HG03097 (cell line): Measurements from ENCODE around the gene ADAM12.
"Not testable (repeated sequence)": the region's sequence is repeated elsewhere in the genome, so short reads cannot be mapped to it uniquely, and the experiment has no call there.

Experiments used
- ATAC-seq: cut with Tn5 transposase; IDR thresholded peaks from one replicate; pipeline ENCODE4 v1.9.1; 2021; ENCODE audit not compliant: unreplicated experiment, low FRiP score

The ADAM12 gene

DNA sequence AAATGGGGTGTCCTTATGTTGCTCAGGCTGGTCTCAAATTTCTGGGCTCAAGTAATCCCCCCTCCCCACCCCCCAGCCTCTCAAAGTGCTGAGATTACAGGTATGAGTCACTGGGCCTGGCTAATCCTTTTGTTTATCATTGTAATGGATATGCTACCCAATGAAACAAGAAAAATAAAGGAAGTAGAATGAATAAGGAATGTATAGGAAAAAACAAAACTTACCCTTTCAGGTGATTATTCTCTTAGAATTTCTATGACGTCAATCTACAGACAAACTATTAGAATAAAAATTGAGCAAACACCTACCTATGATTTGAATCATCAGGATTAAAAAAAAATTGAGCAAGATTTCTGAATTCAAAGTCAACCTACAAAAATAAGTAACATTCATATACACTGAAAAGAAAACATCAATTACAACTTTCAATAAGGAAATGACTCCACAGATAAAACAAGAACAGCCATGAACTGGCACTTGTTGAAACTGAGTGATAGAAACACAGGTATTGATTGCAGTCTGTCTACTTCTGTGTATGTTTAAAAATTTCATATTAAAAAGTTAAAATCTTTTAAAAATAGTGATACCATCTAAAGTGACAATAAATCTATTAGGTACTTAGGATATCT lies 12.2 kb downstream of the ADAM12 start:
- no peak for ATAC-seq

DNA sequence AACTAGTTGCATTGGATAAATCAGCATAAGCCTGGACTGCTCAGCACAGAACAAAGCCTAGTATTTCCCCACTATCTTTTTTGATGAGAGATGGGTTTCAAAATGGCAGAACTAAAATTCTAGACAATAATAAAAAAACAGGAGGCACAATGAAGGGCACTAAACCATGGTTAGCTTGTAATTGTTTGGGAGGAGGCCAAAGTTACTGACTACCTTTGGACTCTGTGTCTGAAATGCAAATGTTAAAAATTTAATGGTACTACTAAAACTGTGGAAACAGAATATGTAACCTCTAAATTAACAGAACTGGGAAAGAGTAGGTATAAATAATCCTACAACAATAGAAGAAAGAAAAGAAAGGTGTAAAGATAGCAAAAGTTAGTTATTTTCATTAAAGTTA lies 13.0 kb downstream of the ADAM12 start:
- ATAC-seq, result no peak

DNA sequence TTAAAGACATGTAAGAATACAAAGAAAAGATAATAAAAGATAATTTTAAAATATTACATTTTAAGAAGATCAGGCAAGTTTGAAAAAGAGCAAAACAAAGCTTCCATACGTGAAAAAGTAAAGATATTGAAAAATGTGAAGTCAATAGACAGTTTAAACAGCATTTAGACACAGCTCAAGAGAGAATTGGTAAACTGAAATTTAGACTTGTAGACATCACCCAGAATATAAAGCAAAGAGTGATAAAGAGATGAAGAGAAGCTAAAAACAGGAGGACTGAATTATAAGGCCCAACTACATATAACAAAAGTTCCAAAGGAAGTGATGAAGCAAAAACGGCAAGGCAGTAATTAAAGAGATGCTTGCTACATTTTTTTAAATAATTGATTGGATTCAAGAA lies 13.8 kb downstream of the ADAM12 start:
- no peak for ATAC-seq

DNA sequence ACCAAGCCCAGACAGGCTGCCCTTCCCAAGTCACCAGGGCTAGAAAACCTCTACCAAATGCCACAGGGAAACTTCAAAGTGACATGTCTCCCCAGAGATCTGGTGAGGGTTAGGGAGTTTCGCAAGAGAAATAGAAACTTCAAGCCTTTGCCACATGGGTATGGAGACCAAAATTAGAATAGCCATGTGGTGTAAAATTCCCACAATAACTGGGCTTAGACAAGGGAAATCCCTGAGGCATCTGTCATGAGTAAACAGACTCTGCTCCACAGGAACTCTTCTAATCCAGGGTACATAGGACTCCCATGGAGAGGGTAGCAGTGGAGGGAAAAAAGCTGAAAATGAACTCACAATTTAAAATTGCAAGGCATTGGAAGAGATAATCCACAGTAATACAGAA lies 14.3 kb downstream of the ADAM12 start:
- ATAC-seq, result no peak

DNA sequence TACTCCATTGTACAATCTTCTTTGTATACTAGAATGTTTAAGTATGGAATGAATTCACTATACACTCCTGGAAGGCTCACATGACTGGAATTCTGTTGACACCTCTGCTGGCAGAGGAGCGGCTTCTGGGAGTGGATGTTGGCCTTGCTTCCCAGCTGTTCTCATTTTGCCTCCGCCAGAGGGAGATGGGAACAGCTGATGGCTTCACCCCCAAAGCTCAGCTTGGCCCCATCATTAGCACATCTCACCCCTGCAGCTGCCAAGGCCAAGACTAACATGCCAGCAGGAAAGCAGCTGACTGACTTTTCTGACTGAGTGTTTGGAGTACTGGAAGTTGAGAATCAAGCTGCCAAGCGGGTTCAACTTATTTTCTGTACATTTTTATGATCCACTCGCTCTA lies 15.1 kb downstream of the ADAM12 start:
- no peak for ATAC-seq

DNA sequence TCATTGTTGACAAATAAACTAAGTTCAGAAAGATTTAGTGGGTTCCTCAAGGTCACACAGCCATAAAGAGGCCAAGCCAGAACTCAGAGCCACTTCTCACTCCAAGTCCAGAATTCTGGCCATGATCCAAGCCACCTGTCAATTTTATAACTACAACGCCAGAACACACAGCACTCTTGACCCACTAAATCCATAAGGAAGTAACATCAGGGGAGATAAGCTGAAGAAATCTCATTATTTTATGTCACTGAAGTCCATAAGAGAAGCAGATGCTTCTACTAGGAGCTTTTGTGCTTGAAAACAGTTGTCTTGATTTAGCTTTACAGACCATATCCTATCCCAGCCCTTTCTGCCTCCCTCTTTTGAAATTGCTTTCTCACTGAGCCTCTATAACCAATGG lies 15.9 kb downstream of the ADAM12 start:
- ATAC-seq, result no peak

DNA sequence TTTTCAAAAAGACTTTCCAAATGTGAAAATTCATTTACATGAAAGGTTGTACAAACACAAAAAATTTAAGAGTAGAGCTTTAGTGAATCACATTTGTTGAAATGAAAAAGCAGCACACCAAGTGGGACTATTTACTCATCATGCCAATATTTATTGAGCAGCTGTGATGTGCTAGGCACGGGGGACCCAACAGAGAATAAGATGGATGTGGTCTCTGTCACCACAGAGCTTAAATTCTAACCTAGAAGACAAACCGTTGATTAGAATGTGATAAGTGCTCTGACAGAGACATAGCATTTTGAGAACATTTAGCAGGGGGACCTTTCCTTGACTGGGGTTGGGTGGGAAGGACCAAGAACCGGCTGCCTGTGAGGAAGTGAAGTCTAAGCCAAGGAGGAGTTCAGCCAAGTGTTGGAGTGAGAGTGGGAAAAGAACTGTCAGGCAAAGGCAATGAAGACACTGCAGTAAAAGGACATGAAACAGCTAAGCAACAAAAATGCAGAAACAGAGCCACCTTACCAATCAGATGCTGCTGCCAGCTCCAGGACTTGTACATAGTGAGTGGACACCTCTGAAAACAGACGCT lies 19.1 kb downstream of the ADAM12 start:
- no peak for ATAC-seq

DNA sequence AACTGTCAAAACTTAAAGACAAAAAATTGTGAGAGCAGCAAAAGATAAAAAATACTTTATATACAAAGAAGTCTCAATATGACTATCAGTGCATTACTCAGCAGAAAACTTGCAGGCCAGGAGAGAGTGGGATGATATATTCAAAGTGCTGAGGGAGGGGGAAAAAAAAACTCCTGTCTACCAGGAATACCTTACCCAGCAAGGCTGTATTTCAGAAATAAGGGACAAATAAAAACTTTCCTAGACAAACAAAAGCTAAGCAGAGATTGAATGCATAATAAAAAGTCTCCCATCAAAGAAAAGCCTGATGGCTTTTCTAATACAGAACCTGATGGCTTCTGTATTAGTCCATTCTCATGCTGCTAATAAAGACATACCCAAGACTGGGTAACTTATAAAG lies 31.1 kb downstream of the ADAM12 start:
- ATAC-seq, result no peak

DNA sequence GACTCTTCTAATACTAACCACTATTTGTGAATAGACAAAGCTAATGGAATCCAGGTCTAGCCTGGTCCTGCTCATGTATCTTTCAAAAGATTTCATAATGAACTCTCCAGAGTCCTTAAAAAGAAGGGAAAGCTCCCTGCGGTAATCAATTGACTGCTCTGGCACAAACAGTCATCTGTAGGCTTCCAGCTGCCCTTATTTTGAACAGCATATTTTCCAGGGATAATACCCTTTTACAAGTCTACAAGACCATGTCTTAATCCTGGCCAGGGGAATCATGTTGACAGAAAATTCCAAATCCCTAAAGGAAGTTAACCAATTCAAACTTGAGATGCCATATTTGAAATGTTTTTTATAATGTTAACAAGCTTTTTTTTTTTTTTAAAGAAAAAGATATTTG lies 34.6 kb downstream of the ADAM12 start:
- no peak for ATAC-seq

DNA sequence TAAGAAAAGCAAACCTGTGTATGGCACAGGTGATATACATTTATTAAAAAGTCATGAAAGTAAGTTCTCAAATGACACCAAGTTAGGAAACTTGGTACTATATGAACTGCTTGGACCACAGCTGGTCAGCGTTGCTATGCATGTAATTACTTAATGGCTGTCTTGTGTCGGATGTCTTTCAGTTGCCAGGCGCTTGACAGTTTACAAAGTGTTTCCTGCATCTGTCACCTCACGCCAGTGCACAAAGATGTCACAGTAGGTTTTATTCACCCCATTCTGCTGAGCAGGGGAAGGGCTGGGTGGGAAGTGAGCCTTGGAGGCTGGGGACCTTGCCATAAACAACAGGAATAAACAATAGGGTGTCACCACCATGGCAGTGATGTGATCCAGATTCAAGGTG lies 35.8 kb downstream of the ADAM12 start:
- no peak for ATAC-seq

DNA sequence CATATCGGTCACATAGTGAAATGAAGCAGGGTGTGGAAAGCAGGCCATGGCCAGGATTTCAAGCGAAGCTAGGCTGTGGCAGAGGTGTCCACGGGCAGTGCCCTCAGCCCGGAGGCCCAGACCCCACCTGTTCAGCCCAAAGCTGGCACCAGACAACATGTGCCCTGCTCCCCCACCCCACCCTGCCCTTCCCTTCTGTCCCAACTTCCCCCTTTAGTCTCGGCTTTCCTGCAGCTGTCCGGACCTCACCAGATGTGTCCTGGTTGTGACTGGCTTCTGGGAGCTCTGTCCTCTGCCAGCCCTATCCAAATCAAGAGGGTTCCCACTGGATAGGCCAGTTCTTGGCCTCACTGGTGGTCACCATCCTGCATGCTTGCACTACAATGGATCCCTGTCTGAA lies 37.3 kb downstream of the ADAM12 start:
- ATAC-seq, result no peak

DNA sequence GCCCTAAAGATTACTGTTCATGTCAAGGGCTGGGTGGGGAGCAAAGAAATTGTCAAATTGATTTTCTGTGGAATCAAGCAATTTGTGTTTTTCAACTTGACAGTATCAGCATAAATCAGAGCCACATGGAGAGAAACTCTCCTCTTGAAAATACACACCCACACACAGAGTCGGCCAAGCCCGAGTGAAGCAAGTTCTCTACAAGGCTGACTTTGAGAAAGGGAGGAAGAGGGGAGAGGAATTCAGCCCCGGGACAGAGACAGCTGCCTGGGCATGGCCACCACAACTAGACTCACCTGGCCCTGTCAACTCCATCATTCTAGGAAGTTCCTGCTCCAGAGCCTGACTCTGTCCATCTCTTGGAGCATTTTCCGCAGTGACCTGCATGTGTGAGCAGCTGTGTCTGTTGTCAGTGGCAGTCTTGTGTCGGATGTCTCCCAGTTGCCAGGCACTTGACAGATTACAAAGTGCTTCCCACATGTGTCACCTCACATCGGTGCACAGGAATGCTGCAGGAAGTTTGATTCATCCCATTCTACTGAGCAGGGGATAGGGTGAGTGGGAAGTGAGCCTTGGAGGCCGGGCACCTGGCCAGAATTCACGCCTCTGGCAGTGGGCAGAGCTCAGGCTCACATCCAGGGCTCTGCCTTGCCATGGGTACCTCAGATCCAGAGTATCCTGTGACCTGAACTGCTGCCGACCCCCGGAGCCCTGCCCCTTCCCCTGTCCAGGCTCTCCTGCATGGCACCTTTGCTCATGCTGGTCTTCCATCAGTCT lies 37.9 kb downstream of the ADAM12 start:
- ATAC-seq, result no peak

DNA sequence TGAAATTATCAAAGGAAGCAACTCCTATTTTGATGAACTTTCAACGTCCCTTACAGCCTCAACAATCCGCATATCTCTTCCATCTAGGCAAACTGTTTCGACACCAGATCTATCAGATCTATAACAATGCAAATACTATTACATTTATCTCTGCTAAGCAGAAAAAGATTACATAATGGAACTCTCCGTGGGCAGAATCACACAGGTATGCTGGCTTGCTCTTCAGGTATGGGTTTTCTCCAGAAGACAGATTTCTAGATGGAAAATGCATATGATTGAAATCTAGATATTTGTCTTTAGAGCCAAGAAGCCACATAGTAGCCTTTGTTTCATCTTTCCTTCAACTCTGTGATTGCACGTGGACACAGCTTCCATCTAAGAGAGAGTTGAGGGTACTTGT lies 38.6 kb downstream of the ADAM12 start:
- no peak for ATAC-seq

DNA sequence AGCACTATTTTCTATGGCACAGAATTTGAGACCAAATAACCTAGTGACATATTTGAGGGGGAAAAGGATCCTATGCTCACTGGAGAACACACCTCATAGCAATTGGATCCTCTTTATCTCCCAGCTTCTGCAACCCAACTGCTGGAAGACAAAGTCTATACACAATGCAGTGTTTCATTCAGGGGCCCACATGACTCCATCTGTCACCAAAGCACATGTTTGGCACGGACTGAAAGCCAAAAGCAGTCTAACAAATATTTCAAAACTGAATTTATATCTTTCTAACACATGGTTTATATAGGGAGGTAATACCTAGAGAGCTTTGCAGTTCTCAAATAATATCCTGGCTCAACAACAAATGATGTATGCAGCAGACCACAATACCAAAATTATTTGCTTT lies 39.2 kb downstream of the ADAM12 start:
- ATAC-seq, result no peak

DNA sequence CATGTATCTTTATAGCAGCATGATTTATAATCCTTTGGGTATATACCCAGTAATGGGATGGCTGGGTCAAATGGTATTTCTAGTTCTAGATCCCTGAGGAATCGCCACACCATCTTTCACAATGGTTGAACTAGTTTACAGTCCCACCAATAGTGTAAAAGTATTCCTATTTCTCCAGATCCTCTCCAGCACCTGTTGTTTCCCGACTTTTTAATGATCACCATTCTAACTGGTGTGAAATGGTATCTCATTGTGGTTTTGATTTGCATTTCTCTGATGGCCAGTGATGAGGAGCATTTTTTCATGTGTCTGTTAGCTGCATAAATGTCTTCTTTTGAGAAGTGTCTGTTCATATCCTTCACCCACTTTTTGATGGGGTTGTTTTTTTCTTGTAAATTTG lies 44.8 kb downstream of the ADAM12 start:
- not testable (repeated sequence) for ATAC-seq

DNA sequence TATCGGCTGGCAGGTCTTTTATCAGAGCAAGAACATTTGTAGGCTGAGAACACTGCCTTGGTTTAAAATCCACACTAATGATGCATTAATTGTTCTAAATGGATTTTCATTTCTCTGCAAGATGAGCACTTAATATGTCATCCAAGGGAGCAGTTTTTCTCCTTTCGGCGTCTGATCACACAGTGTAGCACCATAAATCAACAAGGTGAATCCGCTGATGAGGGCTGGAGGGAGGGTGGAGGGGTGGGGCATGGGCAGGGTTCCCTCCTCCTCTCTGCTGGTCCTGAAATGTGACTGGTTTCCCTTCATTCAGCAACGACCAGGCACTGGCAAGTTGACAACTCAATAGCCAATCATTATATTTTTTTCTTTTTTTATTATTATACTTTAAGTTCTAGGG lies 45.6 kb downstream of the ADAM12 start:
- no peak for ATAC-seq

DNA sequence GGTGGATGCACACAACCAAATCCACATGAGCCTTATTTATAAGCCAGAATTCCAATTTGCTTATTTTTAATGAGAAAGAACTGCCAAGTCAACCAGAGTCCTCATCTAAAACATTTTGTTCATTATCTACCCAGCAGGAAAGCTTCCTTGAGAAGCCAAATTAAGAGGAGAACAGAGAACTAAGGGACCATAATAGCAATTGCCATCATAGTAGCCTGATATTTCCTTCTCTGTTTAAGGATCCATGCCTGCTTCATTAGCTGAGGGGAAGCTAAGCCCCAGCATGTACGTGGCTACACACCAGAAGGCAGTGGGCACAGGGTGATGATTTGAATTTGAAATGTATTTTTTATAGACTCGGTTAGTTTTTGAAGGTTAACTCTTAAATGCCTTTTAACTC lies 46.8 kb downstream of the ADAM12 start:
- ATAC-seq, result no peak

DNA sequence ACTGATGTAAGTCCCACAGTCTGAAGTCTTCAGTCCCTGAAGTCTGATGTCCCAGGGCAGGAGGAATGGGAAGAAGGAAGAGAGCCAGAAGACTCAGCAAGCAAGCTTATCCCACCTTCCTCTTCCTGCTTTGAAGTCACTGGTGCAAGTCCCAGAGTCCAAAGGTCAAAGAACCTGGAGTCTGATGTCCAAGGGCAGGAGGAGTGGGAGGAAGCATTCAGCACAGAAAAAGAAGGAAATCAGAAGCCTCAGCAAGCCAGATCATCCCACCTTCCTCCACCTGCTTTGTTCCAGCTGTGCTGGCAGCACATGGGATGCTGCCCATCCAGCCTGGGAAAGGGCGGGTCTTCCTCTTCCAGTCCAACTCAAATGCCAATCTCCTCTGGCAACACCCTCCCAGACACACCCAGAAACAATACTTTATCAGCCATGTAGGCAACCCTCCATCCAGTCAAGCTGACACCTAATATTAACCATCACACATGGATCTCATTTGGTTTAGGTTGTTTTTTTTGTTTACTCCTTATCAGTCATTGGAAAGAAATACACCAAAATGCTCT lies 50.9 kb downstream of the ADAM12 start:
- ATAC-seq, result no peak

DNA sequence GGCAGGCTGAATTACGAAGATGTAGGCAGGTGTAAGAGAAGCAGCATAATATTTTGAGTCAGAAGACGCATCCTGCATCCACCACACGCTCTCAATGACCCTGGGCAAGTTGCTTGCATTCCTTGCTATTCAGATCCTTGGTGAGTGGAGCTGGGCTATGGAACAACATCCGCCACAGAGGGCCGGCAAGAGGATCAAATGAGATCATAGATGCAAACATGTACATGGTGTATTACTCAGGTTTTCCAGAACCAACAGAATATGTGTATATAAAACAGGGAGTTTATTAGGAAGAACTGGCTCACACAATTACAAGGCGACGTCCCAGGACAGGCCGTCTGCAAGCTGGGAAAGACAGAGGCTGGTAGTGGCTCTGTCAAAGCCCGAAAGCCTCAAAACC lies 51.5 kb downstream of the ADAM12 start:
- no peak for ATAC-seq

DNA sequence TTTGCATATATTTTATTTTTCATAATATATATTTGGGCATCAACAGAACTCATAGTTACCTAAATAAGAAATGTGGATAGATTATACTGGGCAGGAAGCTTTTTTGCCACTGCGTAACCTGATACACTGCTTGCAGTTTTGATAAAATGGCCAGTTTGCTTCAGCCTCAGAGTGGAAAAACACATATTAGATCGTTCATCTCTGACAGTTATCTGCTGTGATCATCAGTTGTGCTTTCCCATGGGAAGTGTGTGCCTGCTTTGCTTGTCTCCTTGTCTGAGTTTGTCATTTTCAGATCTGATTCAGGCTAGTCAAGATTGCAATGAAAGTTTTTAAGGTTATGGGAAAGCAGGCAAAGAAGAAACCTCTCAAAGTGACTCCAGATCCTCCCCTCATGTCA lies 54.0 kb downstream of the ADAM12 start:
- no peak for ATAC-seq

DNA sequence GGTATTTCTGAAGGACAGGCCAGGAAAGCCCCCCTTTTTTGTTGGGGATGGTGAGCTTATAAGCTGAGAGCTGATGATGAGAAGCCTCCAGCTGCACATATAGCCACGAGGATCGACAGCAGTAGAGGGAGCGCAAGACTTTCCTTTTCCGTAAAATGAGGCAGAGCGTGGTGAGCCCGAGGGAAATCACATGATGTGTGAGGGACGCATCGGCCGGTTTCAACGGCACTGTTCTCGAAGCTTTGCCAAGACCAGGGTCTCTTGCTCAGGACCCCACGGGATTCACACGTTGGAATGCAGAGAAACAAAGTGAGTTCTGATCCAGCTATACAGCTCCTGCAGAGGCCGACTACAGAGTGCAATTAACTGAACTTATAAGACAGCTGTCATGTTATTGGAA lies 55.7 kb downstream of the ADAM12 start:
- no peak for ATAC-seq

DNA sequence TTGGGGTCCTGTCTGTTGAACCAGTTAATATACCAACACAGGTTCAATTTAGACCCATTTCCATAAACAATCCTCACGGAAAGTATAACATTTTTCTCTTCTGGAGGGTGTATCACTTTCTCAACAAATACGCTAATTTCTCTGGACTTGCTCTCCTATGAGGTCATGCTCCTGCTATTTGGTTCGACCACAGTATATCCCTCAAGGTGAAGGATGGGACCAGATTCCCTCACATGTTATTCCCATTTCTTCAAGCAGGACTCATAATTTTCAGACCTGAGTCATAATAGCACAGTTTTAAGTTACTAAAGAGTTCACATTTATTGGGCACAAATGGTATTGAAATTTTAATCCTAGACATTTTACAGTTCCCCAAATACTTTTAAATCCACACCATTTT lies 57.2 kb downstream of the ADAM12 start:
- ATAC-seq, result no peak
